Measurements from ENCODE around the gene UGGT2.
"Not testable (repeated sequence)": the region's sequence is repeated elsewhere in the genome, so short reads cannot be mapped to it uniquely, and the experiment has no call there.

UGGT2 gene

GRCh38 chr13:95893861-95894260 is 159.3 kb downstream of the UGGT2 start:
- no peak for DNase-seq

GRCh38 chr13:95882121-95882520 is 171.1 kb downstream of the UGGT2 start:
- no peak for DNase-seq

GRCh38 chr13:95880331-95880730 is 172.9 kb downstream of the UGGT2 start:
- DNase-seq, result no peak

- DNase-seq, result no peak
Measured at GRCh38 chr13:95874286-95874685, 178.9 kb downstream of the UGGT2 start.

- no peak for DNase-seq
Measured at GRCh38 chr13:95870421-95870820, 182.8 kb downstream of the UGGT2 start.

GRCh38 chr13:95865080-95865615 is 188.1 kb downstream of the UGGT2 start:
- no peak for DNase-seq

GRCh38 chr13:95862408-95862807 is 190.8 kb downstream of the UGGT2 start:
- DNase-seq, result no peak

GRCh38 chr13:95861296-95861695 is 191.9 kb downstream of the UGGT2 start:
- no peak for DNase-seq

GRCh38 chr13:95858286-95859075 is 194.7 kb downstream of the UGGT2 start:
- no peak for DNase-seq

GRCh38 chr13:95845656-95846055 is 207.5 kb downstream of the UGGT2 start:
- DNase-seq, result not testable (repeated sequence)

GRCh38 chr13:95842898-95843297 is 210.3 kb downstream of the UGGT2 start:
- no peak for DNase-seq

- no peak for DNase-seq
Measured at GRCh38 chr13:95841894-95842293, 211.3 kb downstream of the UGGT2 start.

GRCh38 chr13:95834134-95834765 is 219.0 kb downstream of the UGGT2 start:
- DNase-seq, result peak; percentile 27

GRCh38 chr13:95833719-95834118 is 219.5 kb downstream of the UGGT2 start:
- no peak for DNase-seq

- no peak for DNase-seq
Measured at GRCh38 chr13:95833126-95833525, 220.1 kb downstream of the UGGT2 start.

GRCh38 chr13:95822303-95822702 is 230.9 kb downstream of the UGGT2 start:
- DNase-seq, result no peak

- no peak for DNase-seq
Measured at GRCh38 chr13:95814495-95814894, 238.7 kb downstream of the UGGT2 start.

- no peak for DNase-seq
Measured at GRCh38 chr13:95813139-95813538, 240.1 kb downstream of the UGGT2 start.

GRCh38 chr13:95809429-95809828 is 243.8 kb downstream of the UGGT2 start:
- no peak for DNase-seq

GRCh38 chr13:95805921-95806320 is 247.3 kb downstream of the UGGT2 start:
- no peak for DNase-seq

- no peak for DNase-seq
Measured at GRCh38 chr13:95801825-95802224, 251.4 kb downstream of the UGGT2 start.

GRCh38 chr13:95800436-95800835 is 252.8 kb downstream of the UGGT2 start:
- no peak for DNase-seq

GRCh38 chr13:95797016-95797415 is 256.2 kb downstream of the UGGT2 start:
- no peak for DNase-seq

GRCh38 chr13:95793781-95794180 is 259.4 kb downstream of the UGGT2 start:
- no peak for DNase-seq

All from stimulated activated naive CD4-positive, alpha-beta T cell treated with Interleukin-2 at 50 U/mL for 16 hours (primary cell).